ENCODE results near the gene IL12RB2.

DNA sequence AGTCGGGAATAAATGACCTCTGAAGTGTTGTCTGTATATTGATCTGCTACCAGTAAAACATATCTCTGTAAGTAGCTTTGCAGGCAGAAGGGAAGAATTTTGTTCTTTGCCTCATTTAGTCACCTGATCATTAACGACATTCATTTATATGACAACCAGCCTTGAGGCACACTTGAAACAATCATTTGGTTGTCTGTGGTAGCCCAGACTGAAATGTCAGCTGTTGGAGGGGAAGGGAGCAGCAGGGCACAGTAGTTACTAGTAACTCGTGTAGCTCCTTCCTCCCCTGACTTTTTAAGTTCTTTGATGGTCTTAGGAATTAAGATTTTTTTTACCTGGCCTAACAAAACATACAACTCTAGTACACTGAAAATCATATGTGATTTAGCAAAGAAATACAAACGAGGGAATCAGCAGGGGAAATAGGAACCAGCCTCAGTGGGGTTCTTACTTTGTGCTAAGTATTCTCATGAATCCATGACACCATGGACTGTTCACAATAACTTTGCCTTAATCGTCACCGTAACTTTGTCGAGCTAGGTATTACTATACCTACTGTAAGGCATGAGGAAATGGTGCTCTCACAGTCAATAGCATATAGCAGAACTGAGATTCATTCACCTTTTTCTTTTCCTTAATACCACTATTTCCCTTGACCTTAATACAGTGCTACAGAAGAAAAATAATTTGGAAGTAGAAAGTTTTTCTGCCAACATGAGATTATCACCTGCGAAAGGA, 6.4 kb downstream of the IL12RB2 start:
- TF ChIP-seq ZNF207 (IDR thresholded peaks at IDR 0.05; ENCODE audit: borderline replicate concordance): no peak
- TF ChIP-seq RNF2 (conservative IDR thresholded peaks at IDR 0.05; ENCODE audit: low read depth): no peak
- TF ChIP-seq MXD4 (CRISPR knock-in tag; IDR thresholded peaks at IDR 0.05): no peak
- TF ChIP-seq GLI4 (CRISPR knock-in tag; IDR thresholded peaks at IDR 0.05; ENCODE audit: borderline replicate concordance): no peak
- TF ChIP-seq MEF2D (CRISPR knock-in tag; IDR thresholded peaks at IDR 0.05): no peak
